Kidney (tissue), 14 donors: ENCODE results near the gene CCDC74A. TPM values are rescaled to one million over a fixed set of nuclear protein-coding genes. Genes with fewer than 3 reads are reported as not detected.
"Not testable (repeated sequence)": the region's sequence is repeated elsewhere in the genome, so short reads cannot be mapped to it uniquely, and the experiment has no call there.

Source experiments
- DNase-seq, 5 donors: peaks; one replicate each; pipeline ENCODE4 v3.0.0-alpha.2; 2013 to 2020
- FAIRE-seq: peaks from 2 replicates; lab custom pipeline; 2012; peaks lifted over from hg19 to GRCh38; lab: Jason Lieb, UNC
- H3K27ac ChIP-seq, 2 donors: one replicate each; pipeline ENCODE4 v1.7.0; 2013; ENCODE audit warnings: low read depth in 2 of 2, low read length in 2 of 2, inconsistent platforms in 1 of 2
- H3K27me3 ChIP-seq: one replicate; pipeline ENCODE4 v1.7.1; 2013; ENCODE audit warnings: low read length, inconsistent platforms; ENCODE audit not compliant: control insufficient read depth, insufficient read depth
- H3K36me3 ChIP-seq, 3 donors: one replicate each; pipeline versions ENCODE4 v1.7.0 to v1.7.1; 2013; ENCODE audit warnings: low read length in 3 of 3, control low read depth in 1 of 3, inconsistent platforms in 1 of 3; ENCODE audit not compliant: insufficient read depth in 3 of 3, control insufficient read depth in 2 of 3
- H3K4me1 ChIP-seq, 3 donors: one replicate each; pipeline versions ENCODE4 v1.7.0 to v1.7.1; 2013; ENCODE audit warnings: low read length in 3 of 3, inconsistent platforms in 1 of 3, low read depth in 1 of 3; ENCODE audit not compliant: control insufficient read depth in 2 of 3, insufficient read depth in 2 of 3
- H3K4me3 ChIP-seq, 3 donors: one replicate each; pipeline versions ENCODE4 v1.7.0 to v1.8.1; 2013; ENCODE audit warnings: low read length in 3 of 3, control low read depth in 1 of 3, inconsistent platforms in 1 of 3
- H3K9ac ChIP-seq, 3 donors: one replicate each; pipeline versions ENCODE4 v1.7.0 to v1.7.1; 2013; ENCODE audit warnings: low read length in 3 of 3, control low read depth in 1 of 3, inconsistent platforms in 1 of 3
- H3K9me3 ChIP-seq, 3 donors: one replicate each; pipeline versions ENCODE4 v1.7.0 to v1.7.1; 2013; ENCODE audit warnings: low read length in 3 of 3, control low read depth in 1 of 3, inconsistent platforms in 1 of 3; ENCODE audit not compliant: control insufficient read depth in 2 of 3, insufficient read depth in 1 of 3
- CTCF ChIP-seq: IDR thresholded peaks from 3 replicates; pipeline ENCODE4 v1.5.1; 2012; ENCODE audit warnings: mild to moderate bottlenecking, moderate library complexity, borderline replicate concordance; ENCODE audit not compliant: insufficient read depth; ENCODE audit errors: extremely low read depth
- intact Hi-C: fragments of 100-400 bp; cut with DNase I; formaldehyde crosslinking; loops from one replicate; pipeline ENCODE4 v1.11.1; 2022
- polyA plus RNA-seq: library from polyadenylated mRNA; stranded (reverse); fragments of 350-450 nt; fragmentation: Illumina TruSeq; extraction: RNeasy Lipid Tissue Mini Kit (QIAGEN cat#74804); gene quantifications from one replicate; pipeline ENCODE4 v1.2.3, GENCODE V29; 2014; ENCODE audit warnings: low read depth, low replicate concordance; ENCODE audit not compliant: insufficient read depth
- total RNA-seq: library from RNA; stranded (reverse); fragmentation: NEBNext Ultra II Directional; extraction: Animal tissue kit (Norgen Biotek cat#: 25700); gene quantifications from one replicate; pipeline ENCODE4 v1.2.1, GENCODE V29; 2021
- donor health status: control.
- donor health status: control.
- donor health status: control.
- donor health status: control.
- donor health status: control.
- donor health status: DM: yes; HTN: yes; CAD: no.
- donor health status: Normal renal cell carcinoma (clear cell type).

The CCDC74A gene
- total and polyA plus RNA-seq, 2 donors from 2014 or later: 9.5 to 10.5 TPM

- Histone ChIP-seq H3K27ac (no peak overlapping the region), H3K4me1 (no peaks in the 10 kb centered on the region), H3K9me3 (no peaks in the 10 kb centered on the region), H3K9ac (no peak overlapping the region), H3K36me3 (no peaks in the 10 kb centered on the region), H3K27me3 (no peaks in the 10 kb centered on the region), H3K4me3 (no peak overlapping the region)
- no peak for FAIRE-seq
- intact Hi-C loops: no loop called here
- peak in 1 of 5 donors; percentile 39 for DNase-seq
- TF ChIP-seq CTCF: no peak
Measured at GRCh38 chr2:131521961-131522781, 5.5 kb upstream of the CCDC74A start.

GRCh38 chr2:131525256-131525655 lies 2.4 kb upstream of the CCDC74A start:
- H3K27ac ChIP-seq, H3K9me3 ChIP-seq, H3K36me3 ChIP-seq, H3K4me3 ChIP-seq, H3K27me3 ChIP-seq, intact Hi-C loops, H3K9ac ChIP-seq, H3K4me1 ChIP-seq, FAIRE-seq: not testable (repeated sequence)
- peak in 1 of 5 donors; percentile 16 for DNase-seq

- H3K36me3 ChIP-seq, H3K27ac ChIP-seq, H3K9me3 ChIP-seq, H3K9ac ChIP-seq, intact Hi-C loops, FAIRE-seq, H3K4me1 ChIP-seq, H3K4me3 ChIP-seq, H3K27me3 ChIP-seq: not testable (repeated sequence)
- peak in 4 of 5 donors; percentile 30 to 74 (median 46) for DNase-seq
Measured at GRCh38 chr2:131528981-131529863, 1.5 kb downstream of the CCDC74A start.

GRCh38 chr2:131529864-131530445 lies 2.3 kb downstream of the CCDC74A start:
- H3K27ac ChIP-seq, DNase-seq, FAIRE-seq, H3K4me1 ChIP-seq, H3K9ac ChIP-seq, H3K27me3 ChIP-seq, intact Hi-C loops, H3K36me3 ChIP-seq, H3K4me3 ChIP-seq, H3K9me3 ChIP-seq: not testable (repeated sequence)

- H3K9me3 ChIP-seq, H3K9ac ChIP-seq, intact Hi-C loops, H3K4me3 ChIP-seq, H3K27ac ChIP-seq, H3K27me3 ChIP-seq, FAIRE-seq, H3K4me1 ChIP-seq, H3K36me3 ChIP-seq: not testable (repeated sequence)
- peak in 1 of 5 donors; percentile 25 for DNase-seq
Measured at GRCh38 chr2:131530626-131531344, 3.1 kb downstream of the CCDC74A start.

- H3K36me3 ChIP-seq, DNase-seq, H3K4me1 ChIP-seq, H3K27me3 ChIP-seq, H3K9me3 ChIP-seq, FAIRE-seq, intact Hi-C loops, H3K9ac ChIP-seq, H3K4me3 ChIP-seq, H3K27ac ChIP-seq: not testable (repeated sequence)
Measured at GRCh38 chr2:131531547-131532185, 4.0 kb downstream of the CCDC74A start.
